AG04450 (cell line): ENCODE data around the gene DIPK1A. TPM values are rescaled to one million over a fixed set of nuclear protein-coding genes. Genes with fewer than 3 reads are reported as not detected.

Source experiments
- CTCF ChIA-PET: fragments of 300-600, 350-600 bp; formaldehyde crosslinking; extraction: SDS; loops from one replicate; lab custom pipeline; 2022; ENCODE audit warnings: antibody characterized with exemption, inconsistent platforms; lab: Charles Lee
- POLR2A ChIA-PET: fragments of 350-600 bp; formaldehyde crosslinking; extraction: SDS; loops from one replicate; lab custom pipeline; 2021; ENCODE audit warnings: antibody characterized with exemption, inconsistent platforms; lab: Yijun Ruan, JAX
- DNase-seq: peaks from one replicate; pipeline ENCODE4 v3.0.0-alpha.2; 2011; ENCODE audit warnings: low read depth, low spot score
- H3K27ac ChIP-seq: one replicate; pipeline ENCODE4 v1.5.1; 2012; ENCODE audit warnings: low read depth, low read length, control low read depth
- H3K27me3 ChIP-seq: one replicate; pipeline ENCODE4 v1.6.0; 2012; ENCODE audit warnings: low read length; ENCODE audit not compliant: control insufficient read depth, insufficient read depth
- H3K4me3 ChIP-seq: 2 replicates; pipeline ENCODE4 v1.5.1; 2011; ENCODE audit warnings: mild to moderate bottlenecking, low read depth, low read length, control low read depth
- H3K9me3 ChIP-seq: 2 replicates; pipeline ENCODE4 v1.5.1; 2012; ENCODE audit warnings: low read length; ENCODE audit not compliant: control insufficient read depth, insufficient read depth
- CTCF ChIP-seq: IDR thresholded peaks from 2 replicates; pipeline ENCODE4 v1.5.1; 2011; ENCODE audit warnings: low read depth, low read length, control low read depth, inconsistent platforms
- polyA plus RNA-seq: library from polyadenylated mRNA; depleted of rRNA; stranded (reverse); fragments of >200 nt; gene quantifications from 2 replicates; pipeline ENCODE4 v1.2.3, GENCODE V29; 2011; rRNA removed
- small RNA-seq: library from RNA; depleted of rRNA; stranded (forward); fragments of <200 nt; gene quantifications from one replicate; pipeline ENCODE3, GENCODE V24; 2012; ENCODE audit warnings: low read depth; ENCODE audit not compliant: insufficient read length

DIPK1A gene
- polyA plus RNA-seq, 1 experiment = 50.8 TPM

GRCh38 chr1:92797961-92798360 lies 163.3 kb downstream of the DIPK1A start:
- DNase-seq = peak; percentile 59
- Histone ChIP-seq H3K27me3 (no peaks in the 10 kb centered on the region), H3K27ac (peak overlapping the region; percentile 85), H3K4me3 (no peak overlapping the region), H3K9me3 (peaks cover 4% of the 10 kb centered on the region; the same call in 1 of the 2 replicates)
- ChIA-PET CTCF (interaction anchor here (1.1 kb wide), 1 partner anchor 500 kb away, joined by 3 read pairs; the partner anchor contains the start of gene GLMN), POLR2A (interaction anchor here (1.0 to 2.5 kb wide), 3 partner anchors 9 to 34 kb away, joined by 3 to 9 read pairs (median 8); partner anchors contain the start of genes EVI5 and RPL5)
- no peak for TF ChIP-seq CTCF

- CTCF ChIA-PET = no interaction called here
- POLR2A ChIA-PET = interaction anchor here (1.0 to 2.5 kb wide), 3 partner anchors 8 to 35 kb away, joined by 3 to 9 read pairs (median 8); partner anchors contain the start of genes EVI5 and RPL5
These were observed 164.0 kb downstream of the DIPK1A start for GRCh38 chr1:92797297-92797696.

GRCh38 chr1:92795166-92795565 lies 166.1 kb downstream of the DIPK1A start:
- ChIA-PET POLR2A (interaction anchor here (0.5 to 1.0 kb wide), 2 partner anchors 9 to 210 kb away, joined by 4 to 5 read pairs; no protein-coding TSS in a partner anchor), CTCF (interaction anchor here (0.7 to 2.6 kb wide), 2 partner anchors 37 to 46 kb away, joined by 6 to 8 read pairs; partner anchors contain the start of gene RPL5)
- DNase-seq = no peak
- TF ChIP-seq CTCF = no peak
- Histone ChIP-seq H3K27me3 (no peaks in the 10 kb centered on the region), H3K9me3 (peaks cover 4% of the 10 kb centered on the region; the same call in 1 of the 2 replicates), H3K27ac (peak overlapping the region; percentile 21), H3K4me3 (no peak overlapping the region)

More at GRCh38 chr1:92797297-92797696, 164.0 kb downstream of the DIPK1A start:
- no peak for TF ChIP-seq CTCF
- H3K4me3 ChIP-seq = no peak overlapping the region
- H3K27ac ChIP-seq = no peak overlapping the region
- no peak for DNase-seq
- peaks cover 4% of the 10 kb centered on the region; the same call in 1 of the 2 replicates for H3K9me3 ChIP-seq
- no peaks in the 10 kb centered on the region for H3K27me3 ChIP-seq

GRCh38 chr1:92792340-92792782 lies 168.9 kb downstream of the DIPK1A start:
- H3K9me3 ChIP-seq = peaks cover 4% of the 10 kb centered on the region; the same call in 1 of the 2 replicates
- ChIA-PET CTCF (no interaction called here), POLR2A (no interaction called here)
- H3K27ac ChIP-seq = no peak overlapping the region
- DNase-seq = no peak
- H3K27me3 ChIP-seq = no peaks in the 10 kb centered on the region
- TF ChIP-seq CTCF = no peak
- H3K4me3 ChIP-seq = no peak overlapping the region

Small RNA genes lying within 50 kb of the gene (small RNA-seq; reads per million reads assigned to genes)
- gene RF00432 = not detected
- gene RN7SL692P = not detected
- gene RNU6-210P = not detected
- gene RNU6-970P = not detected
- 200 reads per million, percentile 91 among the genes with 10 or more reads in this experiment for gene SNORA66
- not detected for gene SNORD21

Other genes with a start within 250 kb of the DIPK1A start
- 19.9 and 28.5 TPM in 2 replicates for gene EVI5, start 176.4 kb downstream of the DIPK1A start, polyA plus RNA-seq
- gene RPL5, start 129.4 kb downstream of the DIPK1A start, polyA plus RNA-seq = 2,179 and 2,752 TPM in 2 replicates
- 15.8 and 23.9 TPM in 2 replicates for gene MTF2, start 117.8 kb upstream of the DIPK1A start, polyA plus RNA-seq
- 53.7 and 76.1 TPM in 2 replicates for gene TMED5, start 219.0 kb upstream of the DIPK1A start, polyA plus RNA-seq
- 3.0 and 4.3 TPM in 2 replicates for gene CCDC18, start 219.3 kb upstream of the DIPK1A start, polyA plus RNA-seq